HepG2 (cell line): ENCODE results near the gene DNAJC15. TPM values are rescaled to one million over a fixed set of nuclear protein-coding genes. Genes with fewer than 3 reads are reported as not detected.
A peak's percentile ranks its signal among the peaks of the same experiment; 100 is the strongest.

Experiments
- ATAC-seq: fragments of 200-7000 bp; cut with Tn5 transposase; 3 replicates; pipeline ENCODE4 v1.9.1; 2020; ENCODE audit warnings: mild to moderate bottlenecking, moderate library complexity
- BruUV-seq: library from RNA; stranded (reverse); fragments of 400-500 nt; replicated peaks from 2 replicates; lab custom pipeline; 2021; lab: Mats Ljungman, UMichigan
- CTCF ChIA-PET: fragments of 300-600 bp; formaldehyde crosslinking; extraction: SDS; loops from one replicate; lab custom pipeline; 2021; ENCODE audit warnings: low total read pairs, inconsistent platforms, low intra/inter-chr PET ratio; lab: Yijun Ruan, JAX
- POLR2A ChIA-PET: fragments of 350-600 bp; sonication (Branson Sonifier 250); formaldehyde crosslinking; loops from one replicate; lab custom pipeline; 2020; ENCODE audit warnings: antibody characterized with exemption, inconsistent platforms; lab: Yijun Ruan, JAX
- DNase-seq: peaks from one replicate; pipeline ENCODE4 v3.0.0-alpha.2; 2015; ENCODE audit warnings: low spot score
- FAIRE-seq: peaks from 3 replicates; lab custom pipeline; 2011; peaks lifted over from hg19 to GRCh38; lab: Jason Lieb, UNC
- H2AFZ ChIP-seq: one replicate; pipeline ENCODE4 v1.6.1; 2011; ENCODE audit warnings: low read length, inconsistent platforms
- H3K27ac ChIP-seq: fragments of 300-600 bp; 3 replicates; pipeline ENCODE4 v1.8.0; 2011; ENCODE audit warnings: mixed run types, mild to moderate bottlenecking, mixed read lengths, low read length, inconsistent platforms; ENCODE audit not compliant: insufficient read depth; ENCODE audit errors: extremely low read length
- H3K27me3 ChIP-seq, 2 experiments: fragments of 200-600 bp in 1 of 2; 2 replicates in 1 of 2; 3 replicates in 1 of 2; pipeline versions ENCODE4 v1.6.0 to v1.8.0; 2011; ENCODE audit warnings: low read length in 2 of 2, mild to moderate bottlenecking in 2 of 2, moderate library complexity in 2 of 2, inconsistent platforms in 1 of 2; ENCODE audit not compliant: insufficient read depth in 2 of 2, control insufficient read depth in 1 of 2
- H3K36me3 ChIP-seq, 2 experiments: fragments of 200-600 bp in 1 of 2; replicated peaks in 1 of 2; 2 replicates in 1 of 2; 3 replicates in 1 of 2; pipeline versions ENCODE4 v1.5.1 to v1.8.0; 2011; ENCODE audit warnings: low read length in 2 of 2, inconsistent platforms in 1 of 2; ENCODE audit not compliant: insufficient read depth in 2 of 2, control insufficient read depth in 1 of 2
- H3K4me1 ChIP-seq: 2 replicates; pipeline ENCODE4 v1.5.1; 2012; ENCODE audit warnings: low read length, inconsistent platforms; ENCODE audit not compliant: insufficient read depth
- H3K4me2 ChIP-seq: 2 replicates; pipeline ENCODE4 v1.6.0; 2011; ENCODE audit warnings: low read depth, low read length, inconsistent platforms
- H3K4me3 ChIP-seq, 3 experiments: fragments of 200-600 bp in 1 of 3; sonication (generic), shearing (Covaris generic) in 1 of 3; replicated peaks in 1 of 3; 2 replicates each; pipeline ENCODE4 v1.5.1; 2011 to 2016; ENCODE audit warnings: low read length in 3 of 3, inconsistent platforms in 2 of 3, low read depth in 2 of 3, mild to moderate bottlenecking in 2 of 3, control low read depth in 1 of 3, mixed read lengths in 1 of 3; ENCODE audit not compliant: insufficient read depth in 1 of 3
- H3K79me2 ChIP-seq: one replicate; pipeline ENCODE4 v1.6.1; 2011; ENCODE audit warnings: low read length, inconsistent platforms; ENCODE audit not compliant: insufficient read depth
- H3K9ac ChIP-seq: 2 replicates; pipeline ENCODE4 v1.6.0; 2011; ENCODE audit warnings: mild to moderate bottlenecking, low read depth, low read length, inconsistent platforms; ENCODE audit not compliant: insufficient read depth
- H3K9me3 ChIP-seq: 2 replicates; pipeline ENCODE4 v1.5.1; 2012; ENCODE audit warnings: mild to moderate bottlenecking, low read length
- H4K20me1 ChIP-seq: 2 replicates; pipeline ENCODE4 v1.6.0; 2011; ENCODE audit warnings: inconsistent platforms, mild to moderate bottlenecking, low read length, moderate library complexity; ENCODE audit not compliant: insufficient read depth
- ATF2 ChIP-seq: sonication (generic); formaldehyde crosslinking; IDR thresholded peaks from 2 replicates; pipeline ENCODE4 v1.4.0; 2020; ENCODE audit warnings: missing genetic modification reagents
- CCAR2 ChIP-seq: fragments of 200-400 bp; formaldehyde crosslinking; optimal IDR thresholded peaks from 2 replicates; pipeline ENCODE3; 2018; ENCODE audit warnings: low read depth, mild to moderate bottlenecking, low read length, moderate library complexity
- CHD2 ChIP-seq: IDR thresholded peaks from 2 replicates; pipeline ENCODE4 v1.6.1; 2011; ENCODE audit warnings: low read depth, low read length, improper control_type of control experiment
- GPN1 ChIP-seq: sonication (generic); formaldehyde crosslinking; IDR thresholded peaks from 2 replicates; pipeline ENCODE4 v1.5.1; 2020; ENCODE audit warnings: missing genetic modification reagents, borderline replicate concordance
- JUND ChIP-seq: sonication (generic); formaldehyde crosslinking; IDR thresholded peaks from 2 replicates; pipeline ENCODE4 v1.8.0; 2022; ENCODE audit warnings: mild to moderate bottlenecking, missing genetic modification reagents
- KAT7 ChIP-seq: IDR thresholded peaks from 2 replicates; pipeline ENCODE4 v1.6.1; 2018; ENCODE audit warnings: borderline replicate concordance, missing compliant biosample characterization
- MYNN ChIP-seq: sonication (generic); formaldehyde crosslinking; IDR thresholded peaks from 2 replicates; pipeline ENCODE4 v1.4.0; 2020; ENCODE audit warnings: mild to moderate bottlenecking, low read depth, missing genetic modification reagents
- TOE1 ChIP-seq: sonication (generic); formaldehyde crosslinking; IDR thresholded peaks from 2 replicates; pipeline ENCODE4 v1.4.0; 2020; ENCODE audit warnings: mild to moderate bottlenecking, missing genetic modification reagents
- ZNF264 ChIP-seq: sonication (generic); formaldehyde crosslinking; IDR thresholded peaks from 2 replicates; pipeline ENCODE4 v1.4.0; 2020; ENCODE audit warnings: missing genetic modification reagents
- ZNF335 ChIP-seq: sonication (generic); formaldehyde crosslinking; IDR thresholded peaks from 2 replicates; pipeline ENCODE4 v1.4.0; 2020; ENCODE audit warnings: missing genetic modification reagents
- ZNF607 ChIP-seq: sonication (generic); formaldehyde crosslinking; IDR thresholded peaks from 2 replicates; pipeline ENCODE4 v1.5.1; 2020; ENCODE audit warnings: missing genetic modification reagents, mild to moderate bottlenecking, borderline replicate concordance
- ZNF710 ChIP-seq: sonication (generic); formaldehyde crosslinking; IDR thresholded peaks from 2 replicates; pipeline ENCODE4 v1.5.0; 2020; ENCODE audit warnings: mild to moderate bottlenecking, missing genetic modification reagents, borderline replicate concordance
- ZNF784 ChIP-seq: sonication (generic); formaldehyde crosslinking; IDR thresholded peaks from 2 replicates; pipeline ENCODE4 v1.5.1; 2020; ENCODE audit warnings: missing genetic modification reagents, mild to moderate bottlenecking, borderline replicate concordance
- ZNF792 ChIP-seq: IDR thresholded peaks from 2 replicates; pipeline ENCODE4 v1.6.1; 2016
- WGBS: methylation state at CpG from one replicate; pipeline ENCODE4 v1.1.6; 2017; ENCODE audit warnings: low lambda C conversion rate; 5-methylcytosine and 5-hydroxymethylcytosine counted together
- in situ Hi-C: cut with HindIII; loops from 2 replicates; pipeline ENCODE4 v1.10.0; 2017; ENCODE audit warnings: low pct_unique_long_range_greater_than_20kb; ENCODE audit not compliant: extremely low pct_ligation_motif_present
- intact Hi-C: fragments of 100-400 bp; cut with micrococcal nuclease; formaldehyde crosslinking; loops from one replicate; pipeline ENCODE4 v1.10.0; 2022; ENCODE audit not compliant: unreplicated experiment
- polyA plus RNA-seq, 8 experiments: library from polyadenylated mRNA; depleted of rRNA in 3 of 8; stranded (reverse) in 7 of 8; unstranded in 1 of 8; fragments of >200 nt; fragmentation: Illumina TruSeq in 4 of 8; extraction: Trizol in 4 of 8; gene quantifications; 2 replicates each; pipeline versions ENCODE4 v1.2.1 to v1.2.3, GENCODE V29; 2011 to 2016; ENCODE audit warnings: low read depth in 4 of 8, missing spikeins in 1 of 8, mixed read lengths in 1 of 8; ENCODE audit not compliant: insufficient read depth in 1 of 8
- total RNA-seq, 5 experiments: library from RNA; depleted of rRNA; stranded (reverse); fragments of >200 nt; fragmentation: Illumina TruSeq; extraction: Trizol; gene quantifications; 2 replicates each; pipeline ENCODE4 v1.2.3, GENCODE V29; 2016; ENCODE audit warnings: low read depth in 1 of 5
- TF ChIP-seq, protein P1 (sequence below): sonication (generic); formaldehyde crosslinking; IDR thresholded peaks from 2 replicates; pipeline ENCODE4 v1.5.0; 2020; ENCODE audit warnings: missing genetic modification reagents
- TF ChIP-seq, protein P2 (sequence below): IDR thresholded peaks from 2 replicates; pipeline ENCODE4 v1.6.1; 2016; ENCODE audit warnings: missing biosample characterization, missing genetic modification reagents, low read depth
- TF ChIP-seq, protein P3 (sequence below): sonication (generic); formaldehyde crosslinking; IDR thresholded peaks from 2 replicates; pipeline ENCODE4 v1.4.0; 2020; ENCODE audit warnings: low read depth, mild to moderate bottlenecking, missing genetic modification reagents

DNAJC15 gene
- total and polyA plus RNA-seq, 2 of the 13 experiments (the other 11 are each of a cell fraction or from before 2014, with no cell fraction given): 23.0 to 31.9 TPM

- Histone ChIP-seq H2AFZ (peak overlapping the region; percentile 49), H3K9me3 (no peaks in the 10 kb centered on the region), H3K4me2 (peak overlapping the region; percentile 79), H3K79me2 (peaks cover 29% of the 10 kb centered on the region), H4K20me1 (no peaks in the 10 kb centered on the region), H3K4me3 (peak overlapping the region; percentile 78 to 100 (median 78); a peak in 5 of 6 replicates), H3K27ac (no peak overlapping the region), H3K27me3 (no peaks in the 10 kb centered on the region; a peak in 2 of 5 replicates), H3K4me1 (peaks cover 32% of the 10 kb centered on the region), H3K9ac (peak overlapping the region; percentile 93), H3K36me3 (no peaks in the 10 kb centered on the region)
- POLR2A ChIA-PET: interaction anchor here (0.8 to 4.0 kb wide), 8 partner anchors 16 to 50 kb away, joined by 3 to 12 read pairs (median 4); no protein-coding TSS in a partner anchor
- TF ChIP-seq ZNF607 (CRISPR knock-in tag) (no peak), CCAR2 (no peak), KAT7 (CRISPR knock-in tag) (no peak), TOE1 (CRISPR knock-in tag) (no peak), ZNF335 (CRISPR knock-in tag) (no peak), ZNF710 (CRISPR knock-in tag) (no peak), ZNF784 (no peak), GPN1 (CRISPR knock-in tag) (no peak), ZNF264 (CRISPR knock-in tag) (no peak), ZNF792 (CRISPR knock-in tag) (no peak), ATF2 (no peak), MYNN (CRISPR knock-in tag) (no peak), CHD2 (no peak), JUND (CRISPR knock-in tag) (no peak)
- TF ChIP-seq, protein P1, sequence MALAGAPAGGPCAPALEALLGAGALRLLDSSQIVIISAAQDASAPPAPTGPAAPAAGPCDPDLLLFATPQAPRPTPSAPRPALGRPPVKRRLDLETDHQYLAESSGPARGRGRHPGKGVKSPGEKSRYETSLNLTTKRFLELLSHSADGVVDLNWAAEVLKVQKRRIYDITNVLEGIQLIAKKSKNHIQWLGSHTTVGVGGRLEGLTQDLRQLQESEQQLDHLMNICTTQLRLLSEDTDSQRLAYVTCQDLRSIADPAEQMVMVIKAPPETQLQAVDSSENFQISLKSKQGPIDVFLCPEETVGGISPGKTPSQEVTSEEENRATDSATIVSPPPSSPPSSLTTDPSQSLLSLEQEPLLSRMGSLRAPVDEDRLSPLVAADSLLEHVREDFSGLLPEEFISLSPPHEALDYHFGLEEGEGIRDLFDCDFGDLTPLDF (CRISPR knock-in tag): no peak
- TF ChIP-seq, protein P2, sequence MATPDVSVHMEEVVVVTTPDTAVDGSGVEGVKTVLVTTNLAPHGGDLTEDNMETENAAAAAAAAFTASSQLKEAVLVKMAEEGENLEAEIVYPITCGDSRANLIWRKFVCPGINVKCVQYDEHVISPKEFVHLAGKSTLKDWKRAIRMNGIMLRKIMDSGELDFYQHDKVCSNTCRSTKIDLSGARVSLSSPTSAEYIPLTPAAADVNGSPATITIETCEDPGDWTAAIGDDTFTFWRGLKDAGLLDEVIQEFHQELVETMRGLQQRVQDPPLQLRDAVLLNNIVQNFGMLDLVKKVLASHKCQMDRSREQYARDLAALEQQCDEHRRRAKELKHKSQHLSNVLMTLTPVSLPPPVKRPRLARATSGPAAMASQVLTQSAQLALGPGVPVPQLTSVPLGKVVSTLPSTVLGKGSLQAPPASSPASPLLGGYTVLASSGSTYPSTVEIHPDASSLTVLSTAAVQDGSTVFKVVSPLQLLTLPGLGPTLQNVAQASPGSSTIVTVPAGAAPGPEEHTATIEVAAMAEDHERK (CRISPR knock-in tag): no peak
- TF ChIP-seq, protein P3, sequence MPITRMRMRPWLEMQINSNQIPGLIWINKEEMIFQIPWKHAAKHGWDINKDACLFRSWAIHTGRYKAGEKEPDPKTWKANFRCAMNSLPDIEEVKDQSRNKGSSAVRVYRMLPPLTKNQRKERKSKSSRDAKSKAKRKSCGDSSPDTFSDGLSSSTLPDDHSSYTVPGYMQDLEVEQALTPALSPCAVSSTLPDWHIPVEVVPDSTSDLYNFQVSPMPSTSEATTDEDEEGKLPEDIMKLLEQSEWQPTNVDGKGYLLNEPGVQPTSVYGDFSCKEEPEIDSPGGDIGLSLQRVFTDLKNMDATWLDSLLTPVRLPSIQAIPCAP: no peak
- BruUV-seq: no TSS peak
- WGBS: 89% methylated on average over 12 of the region's 12 CpGs
- DNase-seq (no peak), FAIRE-seq (no peak), ATAC-seq (no peak)
- in situ Hi-C loops: no loop called here
- CTCF ChIA-PET: no interaction called here
- intact Hi-C loops: loop anchor here (1.0 to 5.0 kb wide), 2 partner anchors 34 to 46 kb away; no protein-coding TSS in a partner anchor
Observed at GRCh38 chr13:43022934-43023288, 475 bp upstream of the DNAJC15 start.
